Measurements from ENCODE around the gene SHMT2.

Gene SHMT2

DNA sequence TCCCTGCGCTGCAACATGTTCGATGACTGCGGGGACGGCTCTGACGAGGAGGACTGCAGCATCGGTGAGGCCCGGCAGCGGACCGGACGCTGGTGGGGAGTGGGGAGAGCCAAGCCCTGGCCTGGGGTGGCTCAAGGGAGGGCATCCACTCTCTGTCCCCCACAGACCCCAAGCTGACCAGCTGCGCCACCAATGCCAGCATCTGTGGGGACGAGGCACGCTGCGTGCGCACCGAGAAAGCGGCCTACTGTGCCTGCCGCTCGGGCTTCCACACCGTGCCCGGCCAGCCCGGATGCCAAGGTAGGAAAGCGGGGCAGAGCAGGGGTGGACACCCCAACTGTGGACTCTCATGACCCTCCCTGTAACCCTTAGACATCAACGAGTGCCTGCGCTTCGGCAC is 24.3 kb upstream of the SHMT2 start:
- no peaks in the 10 kb centered on the region for H3K27me3 ChIP-seq (replicated peaks; ENCODE audit: control insufficient read depth, insufficient read depth, low read length, poor library complexity, severe bottlenecking)
- no peaks in the 10 kb centered on the region for H3K4me1 ChIP-seq (ENCODE audit: control insufficient read depth, insufficient read depth, low read length, poor library complexity, severe bottlenecking)
- H3K36me3 ChIP-seq (ENCODE audit: control insufficient read depth, insufficient read depth, low read length), result no peaks in the 10 kb centered on the region
- no peaks in the 10 kb centered on the region for H3K9me3 ChIP-seq (ENCODE audit: control insufficient read depth, low read length)
- no peak for DNase-seq
- H3K4me3 ChIP-seq (ENCODE audit: insufficient read depth, low read depth, low read length, poor library complexity, severe bottlenecking), result no peak overlapping the region
- no peak overlapping the region for H3K27ac ChIP-seq (ENCODE audit: insufficient read depth, low read length, poor library complexity, severe bottlenecking)

DNA sequence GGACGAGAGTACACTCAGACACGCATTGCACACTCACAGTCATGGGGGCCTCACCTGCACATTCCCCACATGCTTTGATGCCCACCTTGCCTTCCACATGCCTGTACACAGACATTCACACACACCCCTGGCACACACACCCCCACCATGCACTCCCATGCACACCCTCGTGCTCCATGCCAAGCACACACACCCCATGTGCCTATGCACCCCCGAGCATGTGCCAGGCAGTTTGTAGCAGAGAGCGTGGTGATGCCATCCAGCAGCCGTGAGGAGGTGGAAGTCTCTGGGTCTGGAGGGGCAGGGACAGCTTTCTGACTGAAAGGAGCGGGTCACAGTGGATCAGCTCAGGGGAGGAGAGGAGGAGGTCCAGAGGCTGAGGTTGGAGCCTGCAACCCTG is 23.6 kb upstream of the SHMT2 start:
- Histone ChIP-seq H3K4me3 (ENCODE audit: insufficient read depth, low read depth, low read length, poor library complexity, severe bottlenecking) (no peak overlapping the region), H3K27ac (ENCODE audit: insufficient read depth, low read length, poor library complexity, severe bottlenecking) (no peak overlapping the region), H3K36me3 (ENCODE audit: control insufficient read depth, insufficient read depth, low read length) (no peaks in the 10 kb centered on the region), H3K4me1 (ENCODE audit: control insufficient read depth, insufficient read depth, low read length, poor library complexity, severe bottlenecking) (no peaks in the 10 kb centered on the region), H3K9me3 (ENCODE audit: control insufficient read depth, low read length) (no peaks in the 10 kb centered on the region), H3K27me3 (replicated peaks; ENCODE audit: control insufficient read depth, insufficient read depth, low read length, poor library complexity, severe bottlenecking) (no peaks in the 10 kb centered on the region)
- DNase-seq, result no peak

DNA sequence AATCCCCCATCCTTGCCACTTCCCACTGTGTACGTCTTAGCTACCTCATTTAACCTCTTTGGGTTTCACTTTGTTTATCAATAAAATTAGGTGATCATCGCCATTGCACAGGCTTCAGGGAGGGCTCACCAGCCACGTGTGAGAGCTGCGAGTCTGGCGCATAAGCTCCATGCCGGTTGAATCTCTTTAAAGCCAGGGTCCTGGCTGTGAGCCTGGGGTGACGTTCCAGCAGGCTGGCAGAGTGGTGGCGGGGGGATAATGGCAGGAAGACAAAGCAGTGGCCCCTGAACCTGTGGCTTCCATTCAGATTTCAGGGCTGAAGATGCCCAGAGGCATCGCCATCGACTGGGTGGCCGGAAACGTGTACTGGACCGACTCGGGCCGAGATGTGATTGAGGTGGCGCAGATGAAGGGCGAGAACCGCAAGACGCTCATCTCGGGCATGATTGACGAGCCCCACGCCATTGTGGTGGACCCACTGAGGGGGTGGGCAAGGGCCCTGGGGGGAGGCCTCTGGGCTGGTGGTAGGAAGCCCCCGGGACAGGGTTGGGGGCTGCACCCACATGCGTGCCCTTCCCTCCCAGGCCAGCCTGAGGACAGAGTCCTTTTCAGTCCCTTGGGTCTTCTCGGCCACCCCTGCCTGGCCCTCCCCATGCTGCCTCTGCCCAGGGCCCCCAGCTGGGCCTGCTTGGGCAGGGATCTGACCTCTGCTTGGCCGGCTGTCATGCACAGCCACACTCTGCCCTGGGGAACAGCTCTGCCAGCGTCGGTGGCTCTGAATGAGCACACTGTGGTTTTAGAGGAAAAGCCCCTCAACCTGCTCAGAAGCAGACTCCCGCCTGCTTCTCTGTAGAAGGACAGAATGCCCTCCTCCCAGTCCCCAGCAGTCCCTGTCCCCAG is 21.5 kb upstream of the SHMT2 start:
- Histone ChIP-seq H3K4me1 (ENCODE audit: control insufficient read depth, insufficient read depth, low read length, poor library complexity, severe bottlenecking) (peaks cover 2% of the 10 kb centered on the region), H3K9me3 (ENCODE audit: control insufficient read depth, low read length) (no peaks in the 10 kb centered on the region), H3K36me3 (ENCODE audit: control insufficient read depth, insufficient read depth, low read length) (no peaks in the 10 kb centered on the region), H3K27ac (ENCODE audit: insufficient read depth, low read length, poor library complexity, severe bottlenecking) (no peak overlapping the region), H3K27me3 (replicated peaks; ENCODE audit: control insufficient read depth, insufficient read depth, low read length, poor library complexity, severe bottlenecking) (no peaks in the 10 kb centered on the region), H3K4me3 (ENCODE audit: insufficient read depth, low read depth, low read length, poor library complexity, severe bottlenecking) (no peak overlapping the region)
- DNase-seq, result no peak

DNA sequence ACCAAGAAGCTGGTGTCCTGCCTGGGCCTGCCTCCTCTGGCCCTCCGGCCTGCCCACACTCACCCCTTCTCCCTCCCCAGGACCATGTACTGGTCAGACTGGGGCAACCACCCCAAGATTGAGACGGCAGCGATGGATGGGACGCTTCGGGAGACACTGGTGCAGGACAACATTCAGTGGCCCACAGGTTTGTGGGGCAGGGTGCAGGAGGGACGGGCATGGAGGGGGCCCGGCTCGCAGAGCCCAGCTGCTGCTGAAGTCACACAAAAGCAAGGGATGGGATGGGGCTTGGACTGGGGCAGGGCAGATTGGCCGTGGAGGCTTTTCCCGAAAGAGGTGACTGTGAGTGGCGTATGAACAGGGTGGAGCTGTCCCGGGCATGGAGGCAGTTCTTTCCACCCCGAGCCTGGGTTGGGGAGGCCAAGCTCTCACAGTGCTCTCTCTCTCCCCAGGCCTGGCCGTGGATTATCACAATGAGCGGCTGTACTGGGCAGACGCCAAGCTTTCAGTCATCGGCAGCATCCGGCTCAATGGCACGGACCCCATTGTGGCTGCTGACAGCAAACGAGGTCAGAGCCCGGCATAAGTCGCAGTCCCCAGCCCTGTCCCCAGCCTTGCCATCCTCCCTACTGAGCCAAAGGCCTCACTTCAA is 20.8 kb upstream of the SHMT2 start:
- no peak overlapping the region for H3K27ac ChIP-seq (ENCODE audit: insufficient read depth, low read length, poor library complexity, severe bottlenecking)
- H3K4me1 ChIP-seq (ENCODE audit: control insufficient read depth, insufficient read depth, low read length, poor library complexity, severe bottlenecking), result peaks cover 7% of the 10 kb centered on the region
- H3K4me3 ChIP-seq (ENCODE audit: insufficient read depth, low read depth, low read length, poor library complexity, severe bottlenecking), result no peak overlapping the region
- H3K9me3 ChIP-seq (ENCODE audit: control insufficient read depth, low read length), result no peaks in the 10 kb centered on the region
- DNase-seq, result no peak
- peaks cover 4% of the 10 kb centered on the region for H3K27me3 ChIP-seq (replicated peaks; ENCODE audit: control insufficient read depth, insufficient read depth, low read length, poor library complexity, severe bottlenecking)
- H3K36me3 ChIP-seq (ENCODE audit: control insufficient read depth, insufficient read depth, low read length), result no peaks in the 10 kb centered on the region

DNA sequence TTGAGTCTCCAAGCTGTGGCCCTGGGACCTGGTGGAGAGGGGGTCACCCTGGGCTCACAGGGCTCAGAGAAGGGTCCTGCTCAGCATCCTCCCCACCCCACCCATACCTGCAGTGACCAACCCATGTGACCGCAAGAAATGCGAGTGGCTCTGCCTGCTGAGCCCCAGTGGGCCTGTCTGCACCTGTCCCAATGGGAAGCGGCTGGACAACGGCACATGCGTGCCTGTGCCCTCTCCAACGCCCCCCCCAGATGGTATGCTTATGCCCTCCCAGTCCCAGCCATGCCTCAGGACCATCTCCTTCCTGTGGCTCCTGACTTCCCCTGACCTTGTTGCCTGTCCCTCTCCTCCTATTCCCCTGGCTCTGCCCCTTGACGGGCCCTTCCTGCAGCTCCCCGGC is 19.6 kb upstream of the SHMT2 start:
- no peak for DNase-seq
- Histone ChIP-seq H3K4me3 (ENCODE audit: insufficient read depth, low read depth, low read length, poor library complexity, severe bottlenecking) (no peak overlapping the region), H3K27me3 (replicated peaks; ENCODE audit: control insufficient read depth, insufficient read depth, low read length, poor library complexity, severe bottlenecking) (peaks cover 15% of the 10 kb centered on the region), H3K9me3 (ENCODE audit: control insufficient read depth, low read length) (no peaks in the 10 kb centered on the region), H3K4me1 (ENCODE audit: control insufficient read depth, insufficient read depth, low read length, poor library complexity, severe bottlenecking) (peaks cover 16% of the 10 kb centered on the region), H3K27ac (ENCODE audit: insufficient read depth, low read length, poor library complexity, severe bottlenecking) (no peak overlapping the region), H3K36me3 (ENCODE audit: control insufficient read depth, insufficient read depth, low read length) (no peaks in the 10 kb centered on the region)

DNA sequence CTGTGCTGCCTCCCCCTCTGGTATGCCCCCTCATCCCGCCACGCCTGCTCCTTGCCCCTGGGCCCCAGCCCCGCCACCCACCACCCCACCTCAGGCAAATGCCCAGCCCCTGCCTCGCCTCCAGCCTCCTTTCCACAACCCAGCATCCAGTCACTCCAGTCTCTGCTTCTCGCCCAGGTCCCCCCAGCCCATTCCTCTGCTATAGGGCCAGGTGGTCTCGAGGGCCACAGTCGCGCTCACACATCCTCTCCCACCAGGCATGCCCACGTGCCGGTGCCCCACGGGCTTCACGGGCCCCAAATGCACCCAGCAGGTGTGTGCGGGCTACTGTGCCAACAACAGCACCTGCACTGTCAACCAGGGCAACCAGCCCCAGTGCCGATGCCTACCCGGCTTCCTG is 19.1 kb upstream of the SHMT2 start:
- DNase-seq, result no peak
- Histone ChIP-seq H3K9me3 (ENCODE audit: control insufficient read depth, low read length) (no peaks in the 10 kb centered on the region), H3K4me1 (ENCODE audit: control insufficient read depth, insufficient read depth, low read length, poor library complexity, severe bottlenecking) (peaks cover 21% of the 10 kb centered on the region), H3K27ac (ENCODE audit: insufficient read depth, low read length, poor library complexity, severe bottlenecking) (no peak overlapping the region), H3K27me3 (replicated peaks; ENCODE audit: control insufficient read depth, insufficient read depth, low read length, poor library complexity, severe bottlenecking) (peaks cover 21% of the 10 kb centered on the region), H3K36me3 (ENCODE audit: control insufficient read depth, insufficient read depth, low read length) (no peaks in the 10 kb centered on the region), H3K4me3 (ENCODE audit: insufficient read depth, low read depth, low read length, poor library complexity, severe bottlenecking) (no peak overlapping the region)

DNA sequence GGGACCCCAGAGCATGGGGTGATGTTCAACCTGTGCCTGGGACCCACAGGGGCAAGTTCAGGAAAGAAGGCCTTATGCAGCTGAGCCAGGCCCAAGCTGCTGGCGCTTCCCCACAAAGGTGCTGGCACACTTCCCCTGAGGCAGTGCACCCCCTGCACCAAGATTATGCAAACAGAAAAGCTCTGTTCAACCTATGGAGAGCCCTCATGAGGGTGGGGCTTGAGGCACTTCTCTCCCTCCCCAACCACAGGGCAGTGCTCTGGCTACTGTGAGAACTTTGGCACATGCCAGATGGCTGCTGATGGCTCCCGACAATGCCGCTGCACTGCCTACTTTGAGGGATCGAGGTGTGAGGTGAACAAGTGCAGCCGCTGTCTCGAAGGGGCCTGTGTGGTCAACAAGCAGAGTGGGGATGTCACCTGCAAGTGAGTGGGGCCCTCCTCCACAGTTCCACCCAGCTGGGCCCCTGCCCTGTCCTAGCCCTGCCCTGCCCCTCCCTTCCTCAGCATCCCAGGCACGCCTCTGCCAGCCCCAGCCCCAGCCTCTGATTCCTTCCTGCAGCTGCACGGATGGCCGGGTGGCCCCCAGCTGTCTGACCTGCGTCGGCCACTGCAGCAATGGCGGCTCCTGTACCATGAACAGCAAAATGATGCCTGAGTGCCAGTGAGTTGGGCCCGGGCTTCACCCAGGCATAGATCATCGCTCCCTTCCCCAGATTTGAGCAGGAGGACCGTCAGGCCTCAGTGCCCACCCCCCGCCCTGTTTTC is 18.4 kb upstream of the SHMT2 start:
- Histone ChIP-seq H3K9me3 (ENCODE audit: control insufficient read depth, low read length) (no peaks in the 10 kb centered on the region), H3K36me3 (ENCODE audit: control insufficient read depth, insufficient read depth, low read length) (no peaks in the 10 kb centered on the region), H3K27me3 (replicated peaks; ENCODE audit: control insufficient read depth, insufficient read depth, low read length, poor library complexity, severe bottlenecking) (peaks cover 27% of the 10 kb centered on the region), H3K27ac (ENCODE audit: insufficient read depth, low read length, poor library complexity, severe bottlenecking) (no peak overlapping the region), H3K4me1 (ENCODE audit: control insufficient read depth, insufficient read depth, low read length, poor library complexity, severe bottlenecking) (peaks cover 28% of the 10 kb centered on the region), H3K4me3 (ENCODE audit: insufficient read depth, low read depth, low read length, poor library complexity, severe bottlenecking) (no peak overlapping the region)
- DNase-seq, result no peak

DNA sequence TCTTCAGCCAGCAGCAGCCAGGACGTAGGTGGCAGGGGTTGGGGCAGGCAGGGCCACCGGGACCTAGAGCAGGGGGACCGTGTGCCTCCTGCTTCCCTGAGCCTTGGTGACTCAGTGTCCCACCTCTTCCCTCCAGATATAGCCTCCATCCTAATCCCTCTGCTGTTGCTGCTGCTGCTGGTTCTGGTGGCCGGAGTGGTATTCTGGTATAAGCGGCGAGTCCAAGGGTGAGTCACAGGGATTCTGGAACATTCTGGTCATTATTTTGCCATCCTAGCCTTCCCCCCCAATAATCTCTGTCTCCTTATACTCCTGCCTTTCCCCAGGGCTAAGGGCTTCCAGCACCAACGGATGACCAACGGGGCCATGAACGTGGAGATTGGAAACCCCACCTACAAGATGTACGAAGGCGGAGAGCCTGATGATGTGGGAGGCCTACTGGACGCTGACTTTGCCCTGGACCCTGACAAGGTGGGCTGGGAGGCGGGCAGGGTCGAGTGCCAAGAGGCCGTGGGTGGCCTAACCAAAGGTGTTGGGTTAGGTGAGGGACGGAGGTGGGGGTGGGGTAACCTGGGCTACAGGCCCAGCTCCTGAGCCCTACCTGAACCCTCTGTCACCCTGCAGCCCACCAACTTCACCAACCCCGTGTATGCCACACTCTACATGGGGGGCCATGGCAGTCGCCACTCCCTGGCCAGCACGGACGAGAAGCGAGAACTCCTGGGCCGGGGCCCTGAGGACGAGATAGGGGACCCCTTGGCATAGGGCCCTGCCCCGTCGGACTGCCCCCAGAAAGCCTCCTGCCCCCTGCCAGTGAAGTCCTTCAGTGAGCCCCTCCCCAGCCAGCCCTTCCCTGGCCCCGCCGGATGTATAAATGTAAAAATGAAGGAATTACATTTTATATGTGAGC is 17.5 kb upstream of the SHMT2 start:
- peaks cover 35% of the 10 kb centered on the region for H3K4me1 ChIP-seq (ENCODE audit: control insufficient read depth, insufficient read depth, low read length, poor library complexity, severe bottlenecking)
- H3K4me3 ChIP-seq (ENCODE audit: insufficient read depth, low read depth, low read length, poor library complexity, severe bottlenecking), result no peak overlapping the region
- no peaks in the 10 kb centered on the region for H3K36me3 ChIP-seq (ENCODE audit: control insufficient read depth, insufficient read depth, low read length)
- no peaks in the 10 kb centered on the region for H3K9me3 ChIP-seq (ENCODE audit: control insufficient read depth, low read length)
- DNase-seq, result no peak
- H3K27ac ChIP-seq (ENCODE audit: insufficient read depth, low read length, poor library complexity, severe bottlenecking), result no peak overlapping the region
- peaks cover 35% of the 10 kb centered on the region for H3K27me3 ChIP-seq (replicated peaks; ENCODE audit: control insufficient read depth, insufficient read depth, low read length, poor library complexity, severe bottlenecking)

DNA sequence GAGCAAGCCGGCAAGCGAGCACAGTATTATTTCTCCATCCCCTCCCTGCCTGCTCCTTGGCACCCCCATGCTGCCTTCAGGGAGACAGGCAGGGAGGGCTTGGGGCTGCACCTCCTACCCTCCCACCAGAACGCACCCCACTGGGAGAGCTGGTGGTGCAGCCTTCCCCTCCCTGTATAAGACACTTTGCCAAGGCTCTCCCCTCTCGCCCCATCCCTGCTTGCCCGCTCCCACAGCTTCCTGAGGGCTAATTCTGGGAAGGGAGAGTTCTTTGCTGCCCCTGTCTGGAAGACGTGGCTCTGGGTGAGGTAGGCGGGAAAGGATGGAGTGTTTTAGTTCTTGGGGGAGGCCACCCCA is 16.8 kb upstream of the SHMT2 start:
- Histone ChIP-seq H3K9me3 (ENCODE audit: control insufficient read depth, low read length) (no peaks in the 10 kb centered on the region), H3K36me3 (ENCODE audit: control insufficient read depth, insufficient read depth, low read length) (no peaks in the 10 kb centered on the region)
- DNase-seq, result no peak

More for the DNA sequence above, 16.8 kb upstream of the SHMT2 start:
- Histone ChIP-seq H3K4me3 (ENCODE audit: insufficient read depth, low read depth, low read length, poor library complexity, severe bottlenecking) (no peak overlapping the region), H3K27me3 (replicated peaks; ENCODE audit: control insufficient read depth, insufficient read depth, low read length, poor library complexity, severe bottlenecking) (peaks cover 41% of the 10 kb centered on the region), H3K4me1 (ENCODE audit: control insufficient read depth, insufficient read depth, low read length, poor library complexity, severe bottlenecking) (peaks cover 41% of the 10 kb centered on the region), H3K27ac (ENCODE audit: insufficient read depth, low read length, poor library complexity, severe bottlenecking) (no peak overlapping the region)

Measured in effector memory CD4-positive, alpha-beta T cell (primary cell).